ENCODE data around the gene FAM76A. TPM values are rescaled to one million over a fixed set of nuclear protein-coding genes. Genes with fewer than 3 reads are reported as not detected.

The FAM76A gene
- total and polyA plus RNA-seq, 9 donors, result 6.0 to 20.3 (median 13.2) TPM

GRCh38 chr1:27682351-27682944 lies 43.3 kb upstream of the FAM76A start:
- WGBS, 3 donors, result 88 to 93% (median 89%) methylated on average over 5 of the region's 5 CpGs
- no peak for DNase-seq
- Histone ChIP-seq H3K36me3 (no peaks in the 10 kb centered on the region), H3K27me3 (no peaks in the 10 kb centered on the region), H3K9me3 (peaks cover 0 to 4% of the 10 kb centered on the region in 2 donors), H3K27ac (no peak overlapping the region), H3K4me1 (ENCODE audit: insufficient read depth) (no peaks in the 10 kb centered on the region), H3K4me3 (no peak overlapping the region)
- intact Hi-C loops (cut with DNase I), result no loop called here
- no peak for TF ChIP-seq POLR2A (IDR thresholded peaks at IDR 0.05)
- no peak for TF ChIP-seq EP300 (IDR thresholded peaks at IDR 0.05)
- TF ChIP-seq, protein P1, sequence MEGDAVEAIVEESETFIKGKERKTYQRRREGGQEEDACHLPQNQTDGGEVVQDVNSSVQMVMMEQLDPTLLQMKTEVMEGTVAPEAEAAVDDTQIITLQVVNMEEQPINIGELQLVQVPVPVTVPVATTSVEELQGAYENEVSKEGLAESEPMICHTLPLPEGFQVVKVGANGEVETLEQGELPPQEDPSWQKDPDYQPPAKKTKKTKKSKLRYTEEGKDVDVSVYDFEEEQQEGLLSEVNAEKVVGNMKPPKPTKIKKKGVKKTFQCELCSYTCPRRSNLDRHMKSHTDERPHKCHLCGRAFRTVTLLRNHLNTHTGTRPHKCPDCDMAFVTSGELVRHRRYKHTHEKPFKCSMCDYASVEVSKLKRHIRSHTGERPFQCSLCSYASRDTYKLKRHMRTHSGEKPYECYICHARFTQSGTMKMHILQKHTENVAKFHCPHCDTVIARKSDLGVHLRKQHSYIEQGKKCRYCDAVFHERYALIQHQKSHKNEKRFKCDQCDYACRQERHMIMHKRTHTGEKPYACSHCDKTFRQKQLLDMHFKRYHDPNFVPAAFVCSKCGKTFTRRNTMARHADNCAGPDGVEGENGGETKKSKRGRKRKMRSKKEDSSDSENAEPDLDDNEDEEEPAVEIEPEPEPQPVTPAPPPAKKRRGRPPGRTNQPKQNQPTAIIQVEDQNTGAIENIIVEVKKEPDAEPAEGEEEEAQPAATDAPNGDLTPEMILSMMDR (IDR thresholded peaks at IDR 0.05), result no peak

- H3K27ac ChIP-seq, result no peak overlapping the region
- H3K9me3 ChIP-seq, result peaks cover 0 to 4% of the 10 kb centered on the region in 2 donors
- TF ChIP-seq EP300 (IDR thresholded peaks at IDR 0.05), result no peak
- TF ChIP-seq POLR2A (IDR thresholded peaks at IDR 0.05), result no peak
- TF ChIP-seq, protein P1 (IDR thresholded peaks at IDR 0.05), result no peak
- H3K36me3 ChIP-seq, result no peaks in the 10 kb centered on the region
- H3K4me3 ChIP-seq, result no peak overlapping the region
- H3K4me1 ChIP-seq (ENCODE audit: insufficient read depth), result no peaks in the 10 kb centered on the region
- WGBS, 3 donors, result 90 to 97% (median 93%) methylated on average over 2 of the region's 2 CpGs
- no peak for DNase-seq
- H3K27me3 ChIP-seq, result no peaks in the 10 kb centered on the region
- intact Hi-C loops (cut with DNase I), result no loop called here
These were observed 41.6 kb upstream of the FAM76A start for GRCh38 chr1:27684176-27684575.

DNA sequence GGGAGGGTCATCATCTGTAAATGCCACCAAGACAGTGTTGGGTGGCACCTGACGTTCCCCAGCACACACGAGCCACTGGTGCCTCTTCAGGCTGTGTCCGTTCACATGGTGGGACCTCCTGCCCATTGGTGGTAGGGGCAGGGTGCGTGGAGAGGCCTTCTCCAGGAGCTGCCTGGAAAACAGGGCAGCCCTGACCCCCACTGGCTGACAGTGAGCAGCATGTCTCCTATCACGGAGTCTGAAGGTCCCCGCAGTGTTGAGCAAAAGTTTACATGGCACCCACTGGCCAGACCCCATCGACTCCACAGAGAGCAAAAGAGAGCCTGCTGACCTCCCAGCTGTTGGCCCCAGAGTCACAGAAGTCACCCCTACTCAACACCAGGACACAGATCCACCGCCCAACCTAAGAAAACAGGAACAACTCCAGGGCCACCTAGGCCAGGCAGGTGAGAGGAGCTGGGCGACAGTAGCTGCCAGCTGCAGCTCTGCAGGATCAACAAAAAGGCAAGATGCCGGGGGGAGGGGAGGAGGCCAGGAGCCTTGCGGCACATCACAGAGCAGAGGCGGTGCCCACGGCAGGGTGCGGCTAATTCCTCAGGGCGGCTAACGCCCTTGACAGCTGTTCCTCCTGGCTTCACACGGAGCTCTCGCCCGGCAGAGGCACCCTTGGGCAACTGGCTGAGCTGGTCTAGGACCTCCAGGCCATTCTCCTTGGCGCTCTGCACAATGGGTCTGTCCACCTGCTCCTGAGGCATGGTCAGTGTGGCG lies 39.4 kb upstream of the FAM76A start:
- no peak overlapping the region for H3K4me3 ChIP-seq
- no peaks in the 10 kb centered on the region for H3K4me1 ChIP-seq (ENCODE audit: insufficient read depth)
- intact Hi-C loops (cut with DNase I), result no loop called here
- no peaks in the 10 kb centered on the region for H3K36me3 ChIP-seq
- TF ChIP-seq, protein P1 (IDR thresholded peaks at IDR 0.05), result no peak
- TF ChIP-seq EP300 (IDR thresholded peaks at IDR 0.05) (no peak), POLR2A (IDR thresholded peaks at IDR 0.05) (no peak)
- H3K27ac ChIP-seq, result no peak overlapping the region
- H3K27me3 ChIP-seq, result no peaks in the 10 kb centered on the region
- WGBS, 3 donors, result 75 to 79% (median 75%) methylated on average over 12 to 21 of the region's 21 CpGs
- H3K9me3 ChIP-seq, result peaks cover 0 to 4% of the 10 kb centered on the region in 2 donors
- no peak for DNase-seq

DNA sequence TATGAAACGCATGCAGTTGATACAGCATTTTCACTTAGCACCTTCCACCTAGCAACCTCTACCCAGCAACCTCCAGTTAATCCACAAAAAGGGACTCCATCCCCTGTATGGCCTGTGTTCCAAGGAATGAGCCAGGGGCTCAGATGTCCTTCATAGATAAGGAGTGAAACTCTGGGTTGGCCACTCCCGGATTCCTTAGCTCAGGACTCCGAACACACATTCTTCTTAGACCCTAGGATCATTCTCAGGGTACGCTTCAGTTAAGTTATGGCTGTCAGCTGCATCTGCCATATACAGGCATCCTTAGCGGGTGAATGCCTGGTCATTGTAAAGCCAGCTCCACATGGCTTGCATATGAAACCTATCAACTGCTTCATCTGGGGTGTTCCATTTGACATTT lies 37.9 kb upstream of the FAM76A start:
- Histone ChIP-seq H3K4me3 (no peak overlapping the region), H3K27me3 (no peaks in the 10 kb centered on the region), H3K9me3 (no peaks in the 10 kb centered on the region), H3K36me3 (no peaks in the 10 kb centered on the region), H3K27ac (no peak overlapping the region), H3K4me1 (ENCODE audit: insufficient read depth) (no peaks in the 10 kb centered on the region)
- no peak for TF ChIP-seq POLR2A (IDR thresholded peaks at IDR 0.05)
- TF ChIP-seq EP300 (IDR thresholded peaks at IDR 0.05), result no peak
- TF ChIP-seq, protein P1 (IDR thresholded peaks at IDR 0.05), result no peak
- 87 to 94% (median 87%) methylated on average over 5 of the region's 5 CpGs for WGBS, 3 donors
- DNase-seq, result no peak
- intact Hi-C loops (cut with DNase I), result no loop called here

Measured in ovary (tissue), 9 donors.